Activated CD4-positive, alpha-beta T cell treated with anti-CD3 and anti-CD28 coated beads, Interleukin-2, amount 50 U/mL, for 24 hours (primary cell): Measurements from ENCODE around the gene KNDC1.
A peak's percentile ranks its signal among the peaks of the same experiment; 100 is the strongest.

Experiments used
- DNase-seq, 2 donors: peaks; one replicate each; pipeline ENCODE4 v3.0.0-alpha.2; 2020; ENCODE audit warnings: low read depth in 1 of 2, low spot score in 1 of 2

Gene KNDC1

DNA sequence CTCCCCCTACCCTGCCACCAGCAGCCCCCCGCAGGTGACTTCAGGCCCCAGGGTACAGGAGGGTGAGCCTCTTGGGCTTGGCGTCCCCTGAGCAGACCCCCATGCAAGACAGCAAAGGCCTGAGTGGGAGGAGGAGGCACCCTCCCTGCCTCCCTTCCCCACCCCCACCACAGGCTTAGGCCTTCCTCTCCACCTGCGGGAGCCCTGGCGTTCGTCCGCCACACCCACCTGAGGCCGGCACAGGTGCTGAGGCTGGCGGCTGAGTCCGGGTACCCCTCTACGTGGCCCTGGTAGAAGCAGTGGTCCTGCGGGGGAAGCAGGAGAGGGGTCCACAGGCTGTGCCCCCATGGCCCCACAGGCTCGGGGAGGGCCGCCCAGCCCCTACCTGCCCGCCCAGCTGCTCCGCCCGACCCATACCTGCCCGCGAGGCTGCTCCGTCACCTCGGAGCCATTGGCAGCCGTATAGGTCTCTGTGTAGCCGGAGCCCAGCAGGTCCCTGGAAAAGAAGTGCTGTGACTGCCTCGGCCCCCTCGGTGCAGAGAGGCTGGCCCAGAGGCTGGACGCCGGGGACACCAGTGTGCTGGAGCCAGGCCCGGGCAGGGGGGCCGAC, 113.6 kb downstream of the KNDC1 start:
- DNase-seq, result no peak

DNA sequence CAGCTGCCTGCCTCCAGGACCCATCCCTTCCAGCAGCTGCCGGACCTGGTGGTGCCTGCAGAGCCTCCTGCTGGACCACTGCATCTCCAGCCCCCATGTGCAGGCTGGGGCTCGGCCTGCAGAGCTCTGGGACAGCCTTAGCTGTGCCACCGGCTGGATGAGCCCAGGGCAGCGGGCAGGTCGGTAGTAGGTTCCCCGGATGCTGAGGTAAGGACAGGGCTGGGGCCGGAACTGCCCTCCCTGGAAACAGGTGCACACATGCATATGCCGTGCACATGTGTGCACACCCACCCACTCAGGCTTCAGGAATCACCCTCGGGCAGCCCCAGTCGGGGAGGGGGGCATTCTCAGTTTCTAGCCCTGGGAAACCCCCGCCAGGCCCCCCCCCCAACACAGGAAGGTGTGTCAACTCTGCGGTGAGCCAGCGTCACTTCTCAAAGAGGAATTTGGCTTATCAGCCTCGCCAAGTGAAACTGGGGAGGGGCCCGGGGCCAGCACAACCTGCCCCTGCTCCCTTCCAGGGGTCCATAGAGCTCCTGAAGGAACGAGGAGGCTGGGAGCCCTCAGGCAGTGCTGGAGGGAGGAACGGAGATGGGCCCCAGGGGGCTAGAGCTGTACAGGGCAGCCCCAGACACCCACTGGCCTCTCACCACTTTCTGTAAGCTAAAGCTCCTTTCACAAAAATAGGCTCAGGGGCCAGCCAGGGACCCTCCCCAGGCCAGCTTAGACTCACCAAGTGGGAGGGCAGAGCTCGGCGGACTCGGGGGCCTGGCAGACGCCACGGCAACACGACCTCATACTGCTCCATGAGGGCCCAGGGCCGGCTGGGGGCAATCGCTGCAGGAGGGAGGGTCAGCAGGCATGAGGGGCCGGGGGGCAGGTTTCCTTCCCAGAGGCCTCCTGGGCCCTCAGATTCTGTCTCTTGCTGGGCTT, 115.0 kb downstream of the KNDC1 start:
- DNase-seq, result peak; percentile 72 to 84

GRCh38 chr10:133275684-133276092, 115.7 kb downstream of the KNDC1 start:
- no peak for DNase-seq
